ENCODE data around the gene PI3. TPM values are rescaled to one million over a fixed set of nuclear protein-coding genes. Genes with fewer than 3 reads are reported as not detected.

The PI3 gene
- total RNA-seq, 1 donor from 2014 or later = not detected

DNA sequence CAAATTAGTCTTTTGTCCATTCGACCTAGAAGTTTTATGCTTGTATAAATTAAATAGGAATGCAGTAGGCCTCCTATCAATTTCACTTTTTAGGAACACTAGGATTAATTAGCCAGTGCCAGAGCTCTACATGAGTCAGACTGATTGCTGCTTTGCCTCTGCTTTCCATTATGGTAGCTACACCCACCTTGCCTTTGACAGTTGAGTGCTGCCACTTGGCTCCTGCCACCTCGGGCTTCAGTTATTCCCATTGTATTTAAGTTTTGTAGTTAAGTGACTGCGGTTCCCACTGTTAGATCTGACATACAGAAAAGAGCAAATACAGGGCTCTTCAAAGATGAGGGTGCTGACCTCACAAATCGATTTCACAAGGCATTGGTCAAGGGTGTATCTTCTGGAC, 33.9 kb upstream of the PI3 start:
- Mint-ChIP-seq H3K4me1 (ENCODE audit: low read depth) (no peaks in the 10 kb centered on the region), H3K4me3 (ENCODE audit: low read depth) (no peak overlapping the region), H3K36me3 (ENCODE audit: insufficient read depth) (no peaks in the 10 kb centered on the region), H3K27ac (no peak overlapping the region), H3K27me3 (peaks cover 4% of the 10 kb centered on the region), H3K9me3 (ENCODE audit: low read depth) (no peaks in the 10 kb centered on the region)
- TF ChIP-seq, protein P1, sequence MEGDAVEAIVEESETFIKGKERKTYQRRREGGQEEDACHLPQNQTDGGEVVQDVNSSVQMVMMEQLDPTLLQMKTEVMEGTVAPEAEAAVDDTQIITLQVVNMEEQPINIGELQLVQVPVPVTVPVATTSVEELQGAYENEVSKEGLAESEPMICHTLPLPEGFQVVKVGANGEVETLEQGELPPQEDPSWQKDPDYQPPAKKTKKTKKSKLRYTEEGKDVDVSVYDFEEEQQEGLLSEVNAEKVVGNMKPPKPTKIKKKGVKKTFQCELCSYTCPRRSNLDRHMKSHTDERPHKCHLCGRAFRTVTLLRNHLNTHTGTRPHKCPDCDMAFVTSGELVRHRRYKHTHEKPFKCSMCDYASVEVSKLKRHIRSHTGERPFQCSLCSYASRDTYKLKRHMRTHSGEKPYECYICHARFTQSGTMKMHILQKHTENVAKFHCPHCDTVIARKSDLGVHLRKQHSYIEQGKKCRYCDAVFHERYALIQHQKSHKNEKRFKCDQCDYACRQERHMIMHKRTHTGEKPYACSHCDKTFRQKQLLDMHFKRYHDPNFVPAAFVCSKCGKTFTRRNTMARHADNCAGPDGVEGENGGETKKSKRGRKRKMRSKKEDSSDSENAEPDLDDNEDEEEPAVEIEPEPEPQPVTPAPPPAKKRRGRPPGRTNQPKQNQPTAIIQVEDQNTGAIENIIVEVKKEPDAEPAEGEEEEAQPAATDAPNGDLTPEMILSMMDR (IDR thresholded peaks at IDR 0.05; ENCODE audit: unreplicated experiment) = no peak
- no peak for DNase-seq (ENCODE audit: low spot score, unreplicated experiment)

DNA sequence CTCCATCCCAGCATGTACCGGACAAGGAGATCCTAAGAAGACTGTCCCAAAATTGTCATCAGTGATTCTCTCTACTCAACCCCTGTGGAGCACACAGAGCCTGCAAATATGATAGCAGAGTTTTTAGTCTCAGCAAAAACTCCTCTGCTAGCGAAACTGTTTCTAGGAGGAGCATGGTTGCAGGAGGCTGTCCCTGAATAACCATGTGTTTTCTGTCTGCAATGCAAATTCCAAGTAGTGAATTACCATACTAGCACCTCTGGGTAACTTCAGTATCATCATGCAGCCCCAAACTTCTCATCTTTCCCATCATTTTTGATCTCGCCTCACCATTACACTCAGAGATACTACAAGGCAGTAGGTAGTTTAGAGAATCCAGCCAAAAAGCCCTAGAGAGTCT, 25.6 kb upstream of the PI3 start:
- no peaks in the 10 kb centered on the region for H3K4me1 Mint-ChIP-seq (ENCODE audit: low read depth)
- TF ChIP-seq, protein P1 (IDR thresholded peaks at IDR 0.05; ENCODE audit: unreplicated experiment) = no peak
- H3K9me3 Mint-ChIP-seq (ENCODE audit: low read depth) = no peaks in the 10 kb centered on the region
- peaks cover 36% of the 10 kb centered on the region for H3K27me3 Mint-ChIP-seq
- H3K27ac Mint-ChIP-seq = no peak overlapping the region
- no peaks in the 10 kb centered on the region for H3K36me3 Mint-ChIP-seq (ENCODE audit: insufficient read depth)
- no peak overlapping the region for H3K4me3 Mint-ChIP-seq (ENCODE audit: low read depth)
- DNase-seq (ENCODE audit: low spot score, unreplicated experiment) = no peak

DNA sequence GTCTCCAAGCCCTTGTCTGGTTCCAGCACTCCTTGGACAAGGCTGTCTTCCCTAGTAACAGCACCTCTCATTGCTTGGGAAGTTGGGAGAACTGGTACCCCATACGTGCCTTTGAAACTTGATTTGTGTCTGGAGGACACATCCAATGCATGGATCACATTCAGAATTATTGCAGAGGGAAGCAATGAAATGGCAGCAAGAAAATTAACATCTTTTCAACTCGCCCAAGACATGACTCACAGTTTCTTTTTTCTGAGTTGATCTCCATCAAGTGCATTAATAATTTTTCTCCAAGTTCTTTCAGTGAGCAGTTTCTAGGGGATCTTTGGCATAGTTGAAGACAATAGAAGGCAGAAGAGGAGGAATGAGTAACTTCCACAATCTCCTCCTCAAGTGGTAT, 22.3 kb upstream of the PI3 start:
- Mint-ChIP-seq H3K4me3 (ENCODE audit: low read depth) (no peak overlapping the region), H3K36me3 (ENCODE audit: insufficient read depth) (no peaks in the 10 kb centered on the region), H3K27me3 (peaks cover 33% of the 10 kb centered on the region), H3K4me1 (ENCODE audit: low read depth) (no peaks in the 10 kb centered on the region), H3K9me3 (ENCODE audit: low read depth) (no peaks in the 10 kb centered on the region), H3K27ac (no peak overlapping the region)
- DNase-seq (ENCODE audit: low spot score, unreplicated experiment) = no peak
- TF ChIP-seq, protein P1 (IDR thresholded peaks at IDR 0.05; ENCODE audit: unreplicated experiment) = no peak

DNA sequence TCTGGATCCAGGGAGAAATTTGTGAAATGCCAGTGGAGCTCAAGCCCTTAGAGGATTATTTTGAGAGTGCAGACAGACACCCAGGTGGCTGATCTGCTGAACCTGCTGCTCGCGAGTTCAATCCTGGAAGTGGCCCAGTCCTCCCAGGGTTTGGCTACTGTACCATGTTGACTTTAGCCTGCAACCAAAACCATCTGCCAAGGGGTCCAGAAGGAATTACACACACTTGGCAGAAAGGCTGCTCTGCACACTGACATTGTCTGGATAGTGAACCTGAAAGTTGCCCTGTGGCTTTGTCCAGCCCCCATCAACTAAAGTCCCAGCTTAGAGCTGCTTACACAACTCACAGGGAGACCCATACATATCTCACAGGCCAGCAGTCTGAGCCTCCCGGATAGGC, 21.6 kb upstream of the PI3 start:
- no peak for DNase-seq (ENCODE audit: low spot score, unreplicated experiment)
- H3K4me3 Mint-ChIP-seq (ENCODE audit: low read depth) = no peak overlapping the region
- no peaks in the 10 kb centered on the region for H3K4me1 Mint-ChIP-seq (ENCODE audit: low read depth)
- H3K36me3 Mint-ChIP-seq (ENCODE audit: insufficient read depth) = no peaks in the 10 kb centered on the region
- H3K27ac Mint-ChIP-seq = no peak overlapping the region
- H3K27me3 Mint-ChIP-seq = peaks cover 30% of the 10 kb centered on the region
- TF ChIP-seq, protein P1 (IDR thresholded peaks at IDR 0.05; ENCODE audit: unreplicated experiment) = no peak
- no peaks in the 10 kb centered on the region for H3K9me3 Mint-ChIP-seq (ENCODE audit: low read depth)

DNA sequence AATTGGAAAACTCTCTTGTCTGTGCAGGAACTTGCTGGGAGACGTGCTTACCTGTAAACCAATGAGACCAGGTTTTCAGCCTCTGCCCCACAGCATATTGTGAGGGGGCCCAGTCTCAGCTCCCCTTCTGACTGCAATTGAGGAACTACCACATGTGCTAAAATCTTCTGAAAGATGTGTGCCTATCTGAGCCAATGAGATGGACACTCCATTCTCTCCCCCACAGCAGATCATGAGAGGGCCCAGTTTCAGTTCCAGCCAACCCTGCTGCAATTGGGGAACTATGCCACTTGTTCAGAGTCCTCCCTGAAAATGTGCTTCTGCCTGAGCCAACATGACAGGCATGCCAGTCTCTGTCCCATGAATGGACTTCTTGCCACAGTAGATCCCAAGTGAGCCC, 20.9 kb upstream of the PI3 start:
- Mint-ChIP-seq H3K4me3 (ENCODE audit: low read depth) (no peak overlapping the region), H3K4me1 (ENCODE audit: low read depth) (no peaks in the 10 kb centered on the region), H3K9me3 (ENCODE audit: low read depth) (peaks cover under 1% of the 10 kb centered on the region), H3K27me3 (peaks cover 27% of the 10 kb centered on the region), H3K27ac (no peak overlapping the region), H3K36me3 (ENCODE audit: insufficient read depth) (no peaks in the 10 kb centered on the region)
- TF ChIP-seq, protein P1 (IDR thresholded peaks at IDR 0.05; ENCODE audit: unreplicated experiment) = no peak
- DNase-seq (ENCODE audit: low spot score, unreplicated experiment) = no peak

All from progenitor cell of endocrine pancreas (in vitro differentiated cells).